GM12878 (cell line): Measurements from ENCODE around the gene SCT. TPM values are rescaled to one million over a fixed set of nuclear protein-coding genes. Genes with fewer than 3 reads are reported as not detected.

ENCODE experiments used
- LARP7 ChIP-seq: fragments of 450-650 bp; IDR thresholded peaks from 2 replicates; pipeline ENCODE4 v1.6.1; 2017; ENCODE audit warnings: mild to moderate bottlenecking
- polyA plus RNA-seq, 11 experiments: library from polyadenylated mRNA; depleted of rRNA in 4 of 11; unstranded in 6 of 11; stranded (reverse) in 5 of 11; fragments of >200 nt; fragmentation: Nextera tagmentation in 4 of 11; fragmentation: Illumina TruSeq in 1 of 11; extraction: Ambion mirVana in 4 of 11; extraction: Trizol in 1 of 11; gene quantifications; 1 replicate in 1 of 11; 2 replicates in 10 of 11; pipeline versions ENCODE4 v1.2.1 to v1.2.3, GENCODE V29; 2011 to 2016; ENCODE audit warnings: inconsistent platforms in 2 of 11, missing spikeins in 2 of 11, low read depth in 1 of 11
- total RNA-seq, 4 experiments: library from RNA; depleted of rRNA in 3 of 4; stranded (reverse); fragments of >200 nt in 3 of 4; fragmentation: Illumina TruSeq in 1 of 4; extraction: Trizol in 1 of 4; gene quantifications; 2 replicates each; pipeline versions ENCODE4 v1.2.1 to v1.2.3, GENCODE V29; 2013 to 2021
- TF ChIP-seq, protein P1 (sequence below): fragments of 450-650 bp; formaldehyde crosslinking; IDR thresholded peaks from 2 replicates; pipeline ENCODE4 v1.5.0; 2022; ENCODE audit warnings: mild to moderate bottlenecking, missing genetic modification characterization
- TF ChIP-seq, protein P2 (sequence below): IDR thresholded peaks from 2 replicates; pipeline ENCODE4 v1.6.1; 2011; ENCODE audit warnings: low read depth, mild to moderate bottlenecking, low read length, moderate library complexity, borderline replicate concordance; ENCODE audit errors: extremely low read depth
- TF ChIP-seq, protein P3 (sequence below): IDR thresholded peaks from 2 replicates; pipeline ENCODE4 v1.6.1; 2012; ENCODE audit warnings: low read length, inconsistent platforms

The SCT gene
- total and polyA plus RNA-seq, 10 of the 15 experiments (the other 5 are each of a cell fraction or from before 2014, with no cell fraction given), result not detected

DNA sequence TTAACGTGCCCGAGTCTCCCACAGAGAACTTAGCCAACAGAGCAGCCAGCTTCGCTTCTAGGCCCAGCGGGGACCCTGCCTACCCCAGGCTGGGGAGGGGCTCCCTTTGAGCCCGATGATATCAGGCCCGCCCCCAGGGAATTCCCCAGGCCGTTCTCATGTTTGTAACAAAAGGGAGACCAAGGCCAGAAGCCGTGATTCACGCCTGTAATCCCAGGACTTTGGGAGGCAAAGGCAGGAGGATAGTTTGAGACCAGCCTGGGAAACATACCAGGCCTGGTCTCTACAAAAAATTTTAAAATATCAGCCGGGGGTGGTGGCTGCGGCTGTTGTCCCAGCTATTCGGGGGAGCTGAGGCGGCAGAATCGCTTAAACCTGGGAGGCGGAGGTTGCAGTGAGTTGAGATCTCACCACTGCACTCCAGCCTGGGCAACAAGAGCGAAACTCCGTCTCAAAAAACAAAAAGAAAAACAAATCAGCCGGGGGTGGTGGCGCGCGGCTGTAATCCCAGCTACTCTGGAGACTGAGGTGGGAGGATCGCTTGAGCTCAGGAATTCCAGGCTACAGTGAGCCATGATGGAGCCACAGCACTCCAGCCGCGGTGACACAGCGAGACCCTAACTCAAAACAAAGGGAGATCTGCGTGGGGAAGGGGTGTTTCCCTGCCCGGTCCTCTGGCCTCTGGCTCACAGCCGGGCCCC lies 11.8 kb upstream of the SCT start (continued):
- TF ChIP-seq, protein P1, sequence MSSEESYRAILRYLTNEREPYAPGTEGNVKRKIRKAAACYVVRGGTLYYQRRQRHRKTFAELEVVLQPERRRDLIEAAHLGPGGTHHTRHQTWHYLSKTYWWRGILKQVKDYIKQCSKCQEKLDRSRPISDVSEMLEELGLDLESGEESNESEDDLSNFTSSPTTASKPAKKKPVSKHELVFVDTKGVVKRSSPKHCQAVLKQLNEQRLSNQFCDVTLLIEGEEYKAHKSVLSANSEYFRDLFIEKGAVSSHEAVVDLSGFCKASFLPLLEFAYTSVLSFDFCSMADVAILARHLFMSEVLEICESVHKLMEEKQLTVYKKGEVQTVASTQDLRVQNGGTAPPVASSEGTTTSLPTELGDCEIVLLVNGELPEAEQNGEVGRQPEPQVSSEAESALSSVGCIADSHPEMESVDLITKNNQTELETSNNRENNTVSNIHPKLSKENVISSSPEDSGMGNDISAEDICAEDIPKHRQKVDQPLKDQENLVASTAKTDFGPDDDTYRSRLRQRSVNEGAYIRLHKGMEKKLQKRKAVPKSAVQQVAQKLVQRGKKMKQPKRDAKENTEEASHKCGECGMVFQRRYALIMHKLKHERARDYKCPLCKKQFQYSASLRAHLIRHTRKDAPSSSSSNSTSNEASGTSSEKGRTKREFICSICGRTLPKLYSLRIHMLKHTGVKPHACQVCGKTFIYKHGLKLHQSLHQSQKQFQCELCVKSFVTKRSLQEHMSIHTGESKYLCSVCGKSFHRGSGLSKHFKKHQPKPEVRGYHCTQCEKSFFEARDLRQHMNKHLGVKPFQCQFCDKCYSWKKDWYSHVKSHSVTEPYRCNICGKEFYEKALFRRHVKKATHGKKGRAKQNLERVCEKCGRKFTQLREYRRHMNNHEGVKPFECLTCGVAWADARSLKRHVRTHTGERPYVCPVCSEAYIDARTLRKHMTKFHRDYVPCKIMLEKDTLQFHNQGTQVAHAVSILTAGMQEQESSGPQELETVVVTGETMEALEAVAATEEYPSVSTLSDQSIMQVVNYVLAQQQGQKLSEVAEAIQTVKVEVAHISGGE (CRISPR knock-in tag), result no peak
- TF ChIP-seq LARP7, result no peak
- TF ChIP-seq, protein P2, sequence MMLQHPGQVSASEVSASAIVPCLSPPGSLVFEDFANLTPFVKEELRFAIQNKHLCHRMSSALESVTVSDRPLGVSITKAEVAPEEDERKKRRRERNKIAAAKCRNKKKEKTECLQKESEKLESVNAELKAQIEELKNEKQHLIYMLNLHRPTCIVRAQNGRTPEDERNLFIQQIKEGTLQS, result no peak
- TF ChIP-seq, protein P3, sequence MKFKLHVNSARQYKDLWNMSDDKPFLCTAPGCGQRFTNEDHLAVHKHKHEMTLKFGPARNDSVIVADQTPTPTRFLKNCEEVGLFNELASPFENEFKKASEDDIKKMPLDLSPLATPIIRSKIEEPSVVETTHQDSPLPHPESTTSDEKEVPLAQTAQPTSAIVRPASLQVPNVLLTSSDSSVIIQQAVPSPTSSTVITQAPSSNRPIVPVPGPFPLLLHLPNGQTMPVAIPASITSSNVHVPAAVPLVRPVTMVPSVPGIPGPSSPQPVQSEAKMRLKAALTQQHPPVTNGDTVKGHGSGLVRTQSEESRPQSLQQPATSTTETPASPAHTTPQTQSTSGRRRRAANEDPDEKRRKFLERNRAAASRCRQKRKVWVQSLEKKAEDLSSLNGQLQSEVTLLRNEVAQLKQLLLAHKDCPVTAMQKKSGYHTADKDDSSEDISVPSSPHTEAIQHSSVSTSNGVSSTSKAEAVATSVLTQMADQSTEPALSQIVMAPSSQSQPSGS, result no peak
